ENCODE measurements around the gene ADAMTS19. TPM values are rescaled to one million over a fixed set of nuclear protein-coding genes. Genes with fewer than 3 reads are reported as not detected.

The ADAMTS19 gene
- total and polyA plus RNA-seq, 2 of the 8 experiments (the other 6 are each of a cell fraction or from before 2014, with no cell fraction given) = 17.3 to 28.8 TPM

GRCh38 chr5:129459450-129459776 lies 685 bp upstream of the ADAMTS19 start:
- H3K18ac ChIP-seq (ENCODE audit: extremely low read depth, low read length) = peak overlapping the region; percentile 98
- peak overlapping the region; percentile 99 for H2AK5ac ChIP-seq (ENCODE audit: low read depth, low read length)
- H3K23me2 ChIP-seq (ENCODE audit: low read depth, low read length) = peaks cover 10% of the 10 kb centered on the region
- H4K8ac ChIP-seq (ENCODE audit: extremely low read depth, insufficient read depth, low read length) = peak overlapping the region; percentile 98; the same call in 1 of the 2 replicates
- H3K79me1 ChIP-seq (ENCODE audit: low read depth, low read length) = no peaks in the 10 kb centered on the region
- peak overlapping the region; percentile 62 to 88 (median 68) for H3K4me3 ChIP-seq (ENCODE audit: extremely low read depth in 1 of 4, insufficient read depth in 2 of 4, low read depth in 3 of 4, low read length in 4 of 4)
- H3K56ac ChIP-seq (replicated peaks; ENCODE audit: insufficient read length, low read depth, low read length) = peak overlapping the region; percentile 66
- H4K20me1 ChIP-seq (replicated peaks in 1 of 2; ENCODE audit: control insufficient read depth in 1 of 2, insufficient read depth in 2 of 2, low read length in 2 of 2) = peaks cover 1 to 6% of the 10 kb centered on the region in 2 experiments
- 2% methylated on average over 11 of the region's 11 CpGs; no CpG with 5 or more reads in 1 of the 2 experiments for WGBS, 2 experiments (ENCODE audit: extremely low coverage in 1 of 2, insufficient coverage in 1 of 2, insufficient read length in 1 of 2, insufficient replicate concordance in 2 of 2, low coverage in 1 of 2, low lambda C conversion rate in 2 of 2, missing lambda C conversion rate in 1 of 2)
- peak overlapping the region; percentile 89; the same call in 1 of the 2 replicates for H2BK15ac ChIP-seq (ENCODE audit: low read length)
- peak overlapping the region; percentile 96 for H3K4ac ChIP-seq (replicated peaks; ENCODE audit: insufficient read length, low read depth, low read length)
- no peaks in the 10 kb centered on the region for H3K36me3 ChIP-seq (ENCODE audit: control insufficient read depth in 2 of 4, insufficient read depth in 4 of 4, low read length in 3 of 4)
- peak overlapping the region; percentile 87 for H3K27ac ChIP-seq (ENCODE audit: low read depth, low read length)
- H2BK120ac ChIP-seq (replicated peaks; ENCODE audit: low read depth, low read length) = no peak overlapping the region
- peak overlapping the region; percentile 75 to 99 for H3K4me2 ChIP-seq (ENCODE audit: insufficient read depth in 1 of 2, low read depth in 2 of 2, low read length in 2 of 2)
- H3K14ac ChIP-seq (ENCODE audit: insufficient read length) = no peak overlapping the region
- peaks cover 2 to 9% (median 5%) of the 10 kb centered on the region in 4 experiments; a peak in 4 of 7 replicates for H3K4me1 ChIP-seq (replicated peaks in 1 of 4; ENCODE audit: control insufficient read depth in 3 of 4, insufficient read depth in 4 of 4, low read length in 3 of 4)
- DNase-seq (ENCODE audit: low read depth in 1 of 2, low spot score in 2 of 2) (no peak), FAIRE-seq (peak; percentile 74)
- H3K23ac ChIP-seq (ENCODE audit: insufficient read length) = no peak overlapping the region
- peak overlapping the region; percentile 86 for H2AFZ ChIP-seq (ENCODE audit: low read length)
- ChIA-PET CTCF (ENCODE audit: partially characterized antibody) (interaction anchor here (0.6 to 2.9 kb wide), 4 partner anchors 11 to 96 kb away, joined by 4 to 9 read pairs (median 6); no protein-coding TSS in a partner anchor), POLR2A (ENCODE audit: partially characterized antibody) (interaction anchor here (0.6 to 3.8 kb wide), 10 partner anchors 8 to 848 kb away, joined by 3 to 33 read pairs (median 4); partner anchors contain the start of gene ISOC1)
- H2BK20ac ChIP-seq (ENCODE audit: low read length) = no peak overlapping the region
- H2BK5ac ChIP-seq (ENCODE audit: low read depth, low read length) = peak overlapping the region; percentile 96; the same call in 1 of the 2 replicates
- peak overlapping the region; percentile 89; the same call in 1 of the 2 replicates for H2BK12ac ChIP-seq (ENCODE audit: low read depth, low read length)
- H4K91ac ChIP-seq (replicated peaks; ENCODE audit: insufficient read length, low read length) = peak overlapping the region; percentile 91
- no peaks in the 10 kb centered on the region for H3K27me3 ChIP-seq (replicated peaks in 1 of 4; ENCODE audit: control insufficient read depth in 3 of 4, extremely low read depth in 1 of 4, insufficient read depth in 3 of 4, low read length in 3 of 4)
- H4K5ac ChIP-seq (ENCODE audit: insufficient read length, low read depth, low read length) = peak overlapping the region; percentile 58
- peaks cover 0 to 32% of the 10 kb centered on the region in 2 experiments for H3K79me2 ChIP-seq (ENCODE audit: control insufficient read depth in 1 of 2, insufficient read depth in 2 of 2, low read length in 2 of 2)
- peak overlapping the region; percentile 58 to 95 (median 92) for H3K9ac ChIP-seq (replicated peaks in 1 of 4; ENCODE audit: extremely low read depth in 1 of 4, low read depth in 3 of 4, low read length in 3 of 4)
- 0 out of 4 replicates have a peak, but pooled peaks cover 0 to 6% of the 10 kb centered on the region in 2 experiments for H3K9me3 ChIP-seq (ENCODE audit: insufficient read depth in 2 of 2, low read depth in 1 of 2, low read length in 1 of 2)
- TF ChIP-seq SAP30 (IDR thresholded peaks at IDR 0.05; ENCODE audit: insufficient read depth, insufficient replicate concordance, low read length) (no peak), EGR1 (IDR thresholded peaks at IDR 0.05; ENCODE audit: borderline replicate concordance, low read depth, low read length) (no peak), CBX5 (IDR thresholded peaks at IDR 0.05; ENCODE audit: low read depth, low read length) (no peak), CTBP2 (IDR thresholded peaks at IDR 0.05; ENCODE audit: borderline replicate concordance, insufficient read depth, insufficient read length, low read length) (no peak), YY1 (IDR thresholded peaks at IDR 0.05; ENCODE audit: low read depth, low read length) (no peak), ATF3 (IDR thresholded peaks at IDR 0.05; ENCODE audit: insufficient read depth, low read depth, low read length) (no peak), SUZ12 (IDR thresholded peaks at IDR 0.05; ENCODE audit: low read length) (no peak), JUND (IDR thresholded peaks at IDR 0.05; ENCODE audit: low read length) (no peak), BCL11A (IDR thresholded peaks at IDR 0.05; ENCODE audit: low read depth in 2 of 2, low read length in 2 of 2) (no peak), POLR2A (IDR thresholded peaks at IDR 0.05; ENCODE audit: control extremely low read depth in 1 of 2, low read depth in 2 of 2, low read length in 2 of 2) (peak; percentile 84 to 87)
- TF ChIP-seq, protein P1, sequence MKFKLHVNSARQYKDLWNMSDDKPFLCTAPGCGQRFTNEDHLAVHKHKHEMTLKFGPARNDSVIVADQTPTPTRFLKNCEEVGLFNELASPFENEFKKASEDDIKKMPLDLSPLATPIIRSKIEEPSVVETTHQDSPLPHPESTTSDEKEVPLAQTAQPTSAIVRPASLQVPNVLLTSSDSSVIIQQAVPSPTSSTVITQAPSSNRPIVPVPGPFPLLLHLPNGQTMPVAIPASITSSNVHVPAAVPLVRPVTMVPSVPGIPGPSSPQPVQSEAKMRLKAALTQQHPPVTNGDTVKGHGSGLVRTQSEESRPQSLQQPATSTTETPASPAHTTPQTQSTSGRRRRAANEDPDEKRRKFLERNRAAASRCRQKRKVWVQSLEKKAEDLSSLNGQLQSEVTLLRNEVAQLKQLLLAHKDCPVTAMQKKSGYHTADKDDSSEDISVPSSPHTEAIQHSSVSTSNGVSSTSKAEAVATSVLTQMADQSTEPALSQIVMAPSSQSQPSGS (IDR thresholded peaks at IDR 0.05; ENCODE audit: low read length) = 0 out of 2 replicates have a peak, but pooled peaks have one; percentile 19
